Esophagus muscularis mucosa (tissue), 4 donors: ENCODE results near the gene SPEG. TPM values are rescaled to one million over a fixed set of nuclear protein-coding genes. Genes with fewer than 3 reads are reported as not detected.
A peak's percentile ranks its signal among the peaks of the same experiment; 100 is the strongest.

Experiments used
- DNase-seq: peaks from one replicate; pipeline ENCODE4 v3.0.0-alpha.2; 2017; ENCODE audit errors: extremely low spot score
- H3K27ac ChIP-seq, 4 donors: fragments of 200-600 bp; sonication (generic); replicated peaks in 1 of 4; 1 replicate in 3 of 4; 2 replicates in 1 of 4; pipeline ENCODE4 v1.5.1; 2016 to 2019; ENCODE audit warnings: mild to moderate bottlenecking in 1 of 4
- H3K27me3 ChIP-seq, 4 donors: fragments of 200-600 bp; sonication (generic); one replicate each; pipeline versions ENCODE4 v1.5.1 to v1.6.0; 2016 to 2019
- H3K36me3 ChIP-seq, 4 donors: fragments of 200-600 bp; sonication (generic); one replicate each; pipeline ENCODE4 v1.5.1; 2016 to 2019
- H3K4me1 ChIP-seq, 4 donors: fragments of 200-600 bp; sonication (generic); one replicate each; pipeline ENCODE4 v1.5.1; 2016 to 2019
- H3K4me3 ChIP-seq, 4 donors: fragments of 200-600 bp; sonication (generic); 1 replicate in 2 of 4; 2 replicates in 2 of 4; pipeline ENCODE4 v1.5.1; 2016 to 2019; ENCODE audit warnings: mild to moderate bottlenecking in 4 of 4, moderate library complexity in 1 of 4
- H3K9me3 ChIP-seq, 4 donors: fragments of 200-600 bp; sonication (generic); 1 replicate in 3 of 4; 2 replicates in 1 of 4; pipeline ENCODE4 v1.5.1; 2016 to 2019
- EP300 ChIP-seq: sonication (generic); formaldehyde crosslinking; IDR thresholded peaks from one replicate; pipeline ENCODE4 v1.6.1; 2017; ENCODE audit warnings: antibody characterized with exemption
- POLR2A ChIP-seq: fragments of 450-650 bp; IDR thresholded peaks from one replicate; pipeline ENCODE4 v1.6.1; 2017; ENCODE audit warnings: antibody characterized with exemption, moderate library complexity, mild to moderate bottlenecking, low read depth
- POLR2AphosphoS5 ChIP-seq, 2 donors: sonication (generic); formaldehyde crosslinking; IDR thresholded peaks; one replicate each; pipeline ENCODE4 v1.6.1; 2017; ENCODE audit warnings: antibody characterized with exemption in 2 of 2
- WGBS: methylation state at CpG from one replicate; pipeline ENCODE4 v1.1.5; 2018; 5-methylcytosine and 5-hydroxymethylcytosine counted together
- intact Hi-C: fragments of 100-400 bp; cut with DNase I; formaldehyde crosslinking; loops from one replicate; pipeline ENCODE4 v1.15.1; 2023
- total RNA-seq, 4 donors: library from RNA; depleted of rRNA; stranded (reverse); fragments of >200 nt; gene quantifications; one replicate each; pipeline versions ENCODE4 v1.1.0 to v1.2.1, GENCODE V29; 2016
- TF ChIP-seq, protein P1 (sequence below), 3 experiments: fragments of 200-600 bp in 2 of 3; fragments of 450-650 bp in 1 of 3; sonication (generic) in 2 of 3; IDR thresholded peaks; one replicate each; pipeline ENCODE4 v1.5.1; 2017 to 2019; ENCODE audit warnings: antibody characterized with exemption in 3 of 3, mild to moderate bottlenecking in 2 of 3, moderate library complexity in 1 of 3

The SPEG gene
- total RNA-seq, 4 donors from 2014 or later, result 115 to 251 (median 180) TPM

GRCh38 chr2:219496247-219496824, 61.7 kb downstream of the SPEG start:
- TF ChIP-seq POLR2AphosphoS5 (IDR thresholded peaks at IDR 0.05), result no peak
- TF ChIP-seq, protein P1, sequence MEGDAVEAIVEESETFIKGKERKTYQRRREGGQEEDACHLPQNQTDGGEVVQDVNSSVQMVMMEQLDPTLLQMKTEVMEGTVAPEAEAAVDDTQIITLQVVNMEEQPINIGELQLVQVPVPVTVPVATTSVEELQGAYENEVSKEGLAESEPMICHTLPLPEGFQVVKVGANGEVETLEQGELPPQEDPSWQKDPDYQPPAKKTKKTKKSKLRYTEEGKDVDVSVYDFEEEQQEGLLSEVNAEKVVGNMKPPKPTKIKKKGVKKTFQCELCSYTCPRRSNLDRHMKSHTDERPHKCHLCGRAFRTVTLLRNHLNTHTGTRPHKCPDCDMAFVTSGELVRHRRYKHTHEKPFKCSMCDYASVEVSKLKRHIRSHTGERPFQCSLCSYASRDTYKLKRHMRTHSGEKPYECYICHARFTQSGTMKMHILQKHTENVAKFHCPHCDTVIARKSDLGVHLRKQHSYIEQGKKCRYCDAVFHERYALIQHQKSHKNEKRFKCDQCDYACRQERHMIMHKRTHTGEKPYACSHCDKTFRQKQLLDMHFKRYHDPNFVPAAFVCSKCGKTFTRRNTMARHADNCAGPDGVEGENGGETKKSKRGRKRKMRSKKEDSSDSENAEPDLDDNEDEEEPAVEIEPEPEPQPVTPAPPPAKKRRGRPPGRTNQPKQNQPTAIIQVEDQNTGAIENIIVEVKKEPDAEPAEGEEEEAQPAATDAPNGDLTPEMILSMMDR (IDR thresholded peaks at IDR 0.05), result no peak
- TF ChIP-seq POLR2A, result no peak
- TF ChIP-seq EP300, result no peak
- Histone ChIP-seq H3K4me3 (peak overlapping the region; percentile 65 to 77 (median 72)), H3K9me3 (no peaks in the 10 kb centered on the region), H3K4me1 (peaks cover 28 to 79% (median 65%) of the 10 kb centered on the region in 4 donors), H3K36me3 (peaks cover 0 to 21% (median 10%) of the 10 kb centered on the region in 4 donors), H3K27ac (peak overlapping the region; percentile 97 to 99 (median 97)), H3K27me3 (peaks cover 0 to 24% (median 0%) of the 10 kb centered on the region in 4 donors)
- no peak for DNase-seq
- intact Hi-C loops, result loop anchor here (5.0 kb wide), 1 partner anchor 36 kb away; no protein-coding TSS in a partner anchor
- WGBS, result 57% methylated on average over 16 of the region's 20 CpGs

DNA sequence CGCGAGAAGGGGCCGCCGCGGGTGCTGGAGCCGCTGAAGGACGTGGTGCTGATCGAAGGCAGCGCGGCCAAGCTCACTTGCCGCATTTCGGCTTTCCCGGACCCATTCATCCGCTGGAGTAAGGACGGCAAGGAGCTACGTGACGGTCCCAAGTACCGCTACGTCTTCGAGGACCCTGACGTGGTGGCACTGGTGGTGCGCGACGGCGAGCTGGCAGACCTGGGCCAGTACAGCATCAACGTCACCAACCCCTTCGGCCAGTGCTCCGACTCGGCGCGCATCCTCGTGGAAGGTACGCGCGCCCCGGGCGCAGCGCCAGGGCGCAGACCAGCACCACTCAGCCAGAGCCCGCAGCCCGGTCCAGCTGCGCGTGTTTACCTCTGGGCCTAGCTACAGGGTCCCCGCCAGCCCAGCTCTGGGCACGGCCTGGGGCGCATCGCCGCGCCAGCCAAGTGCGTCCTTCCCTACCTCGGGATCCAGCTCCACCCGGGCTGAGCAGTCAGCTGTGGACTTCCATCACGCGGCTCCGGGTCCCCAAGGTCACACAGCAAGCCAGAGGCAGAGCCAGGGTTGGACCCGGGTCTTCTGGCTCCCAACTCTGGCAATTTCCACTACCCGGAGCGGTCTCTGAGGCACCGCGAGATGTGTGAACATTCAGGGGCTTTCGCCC, 62.3 kb downstream of the SPEG start:
- 42% methylated on average over 31 of the region's 61 CpGs for WGBS
- Histone ChIP-seq H3K27ac (peak overlapping the region; percentile 97 to 99 (median 97)), H3K36me3 (peaks cover 0 to 19% (median 12%) of the 10 kb centered on the region in 4 donors), H3K9me3 (no peaks in the 10 kb centered on the region), H3K4me1 (peaks cover 28 to 85% (median 65%) of the 10 kb centered on the region in 4 donors), H3K27me3 (peaks cover 0 to 22% (median 0%) of the 10 kb centered on the region in 4 donors), H3K4me3 (peak overlapping the region; percentile 65 to 77 (median 72))
- intact Hi-C loops, result loop anchor here (5.0 kb wide), 1 partner anchor 35 kb away; no protein-coding TSS in a partner anchor
- TF ChIP-seq, protein P1 (IDR thresholded peaks at IDR 0.05), result peak in 1 of 3 experiments; percentile 14
- TF ChIP-seq POLR2AphosphoS5 (IDR thresholded peaks at IDR 0.05) (peak; percentile 64 to 75), EP300 (no peak), POLR2A (peak; percentile 3)
- no peak for DNase-seq

GRCh38 chr2:219497495-219498279, 63.0 kb downstream of the SPEG start:
- peak overlapping the region; percentile 97 to 99 (median 97) for H3K27ac ChIP-seq

DNA sequence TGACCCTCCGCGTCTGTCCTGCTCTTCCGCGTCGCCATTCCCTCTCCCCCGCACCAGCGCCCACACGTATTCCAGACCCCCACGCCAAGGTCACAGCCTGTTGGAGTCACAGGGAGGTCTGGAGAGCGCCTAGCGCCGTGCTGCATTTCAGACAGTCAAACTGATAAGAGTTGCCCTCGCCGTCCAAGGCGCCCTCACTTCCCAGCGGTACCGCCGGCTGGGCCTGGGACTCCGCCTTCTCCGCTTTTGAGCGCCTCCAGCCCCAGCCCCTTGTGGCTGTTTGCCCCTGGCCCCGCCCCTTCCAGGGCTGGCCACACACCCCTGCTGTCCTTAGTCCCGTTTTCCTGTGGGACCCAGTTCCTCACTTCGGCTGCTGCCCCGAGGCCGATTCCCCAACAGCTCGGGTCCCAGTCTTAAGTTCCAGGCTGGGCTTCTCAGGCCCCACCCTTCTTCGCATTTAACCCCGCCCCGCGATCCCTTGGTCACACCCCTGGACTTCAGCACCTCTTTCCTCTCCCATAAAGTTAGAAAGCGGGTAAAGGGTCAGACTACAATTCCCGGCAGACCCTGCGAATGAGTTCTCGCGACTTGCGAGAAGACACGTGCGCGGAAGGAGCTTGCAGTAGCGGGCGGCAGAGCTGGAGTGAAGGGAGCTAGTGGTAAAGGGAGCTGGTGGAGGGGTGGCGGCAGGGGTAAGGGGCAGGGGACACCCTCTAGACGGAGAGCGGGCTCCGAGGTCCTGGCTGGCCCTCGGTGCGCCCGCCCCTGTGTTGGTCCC, 63.8 kb downstream of the SPEG start, which contains the start of gene GMPPA:
Gene GMPPA (plus strand): TSS at position 612 of the 778 bp plus-strand sequence. CDS start 1,085 bp downstream, outside the sequence.
- H3K27me3 ChIP-seq, result peaks cover 0 to 13% (median 0%) of the 10 kb centered on the region in 4 donors
- TF ChIP-seq POLR2A (peak; percentile 59), EP300 (no peak), POLR2AphosphoS5 (IDR thresholded peaks at IDR 0.05) (peak; percentile 91 to 96)
- TF ChIP-seq, protein P1 (IDR thresholded peaks at IDR 0.05), result peak in 2 of 3 experiments; percentile 11 to 32
- peak within 1 kb of the TSS; percentile 65 to 77 (median 72) for H3K4me3 ChIP-seq
- H3K4me1 ChIP-seq, result peaks cover 28 to 77% (median 65%) of the 10 kb centered on the region in 4 donors
- WGBS, result under 1% methylated on average over 20 of the region's 49 CpGs
- peak within 1 kb of the TSS; percentile 97 to 99 (median 97) for H3K27ac ChIP-seq
- peaks cover 7 to 20% (median 19%) of the 10 kb centered on the region in 4 donors for H3K36me3 ChIP-seq
- intact Hi-C loops, result loop anchor here (5.0 kb wide), 1 partner anchor 34 kb away; no protein-coding TSS in a partner anchor
- no peaks in the 10 kb centered on the region for H3K9me3 ChIP-seq
- peak; percentile 99 for DNase-seq

More at GRCh38 chr2:219497495-219498279, 63.0 kb downstream of the SPEG start:
- Histone ChIP-seq H3K4me3 (peak overlapping the region; percentile 65 to 77 (median 72)), H3K36me3 (peaks cover 0 to 19% (median 15%) of the 10 kb centered on the region in 4 donors), H3K4me1 (peaks cover 28 to 82% (median 65%) of the 10 kb centered on the region in 4 donors), H3K27me3 (peaks cover 0 to 15% (median 0%) of the 10 kb centered on the region in 4 donors), H3K9me3 (no peaks in the 10 kb centered on the region)
- WGBS, result 14% methylated on average over 24 of the region's 59 CpGs
- intact Hi-C loops, result loop anchor here (5.0 kb wide), 1 partner anchor 35 kb away; no protein-coding TSS in a partner anchor
- DNase-seq, result peak; percentile 96
- TF ChIP-seq EP300 (no peak), POLR2AphosphoS5 (IDR thresholded peaks at IDR 0.05) (peak; percentile 92 to 98)
